ENCODE results near the gene GAL3ST3. TPM values are rescaled to one million over a fixed set of nuclear protein-coding genes. Genes with fewer than 3 reads are reported as not detected.

Gene GAL3ST3
- polyA plus RNA-seq, 1 experiment = not detected

DNA sequence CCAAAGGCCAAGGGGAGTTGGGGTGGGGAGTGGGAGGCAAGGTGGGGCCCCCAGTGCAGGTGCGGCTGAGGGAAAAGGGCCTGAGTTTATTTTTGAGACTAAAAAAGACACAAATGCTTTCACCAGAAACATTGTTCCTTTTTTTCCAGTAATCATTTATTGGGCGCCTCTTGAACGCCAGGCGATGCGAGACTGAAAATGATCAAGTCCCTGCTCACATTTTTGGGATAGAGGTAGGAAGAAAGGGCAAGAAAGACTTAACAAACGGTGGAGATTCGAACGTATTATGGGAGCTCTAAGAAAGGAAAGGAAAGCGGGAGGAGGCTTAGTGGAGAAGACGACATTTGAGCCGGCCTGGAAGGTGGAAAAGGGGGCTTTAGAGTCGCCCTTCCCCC, 2.4 kb upstream of the GAL3ST3 start:
- Histone ChIP-seq H3K4me3 (ENCODE audit: low read depth, low read length) (peak overlapping the region; percentile 53), H3K27me3 (ENCODE audit: control insufficient read depth, insufficient read depth, low read length) (no peaks in the 10 kb centered on the region), H3K36me3 (ENCODE audit: control insufficient read depth, insufficient read depth, low read length) (peaks cover 6% of the 10 kb centered on the region)
- ChIA-PET POLR2A (interaction anchor here (1.0 kb wide), 1 partner anchor 16 kb away, joined by 6 read pairs; no protein-coding TSS in a partner anchor), CTCF (interaction anchor here (1.3 to 10.8 kb wide), 6 partner anchors 9 to 281 kb away, joined by 4 to 125 read pairs (median 5); partner anchors contain the start of gene PACS1)
- DNase-seq (ENCODE audit: low read depth) = no peak
- TF ChIP-seq, protein P1, sequence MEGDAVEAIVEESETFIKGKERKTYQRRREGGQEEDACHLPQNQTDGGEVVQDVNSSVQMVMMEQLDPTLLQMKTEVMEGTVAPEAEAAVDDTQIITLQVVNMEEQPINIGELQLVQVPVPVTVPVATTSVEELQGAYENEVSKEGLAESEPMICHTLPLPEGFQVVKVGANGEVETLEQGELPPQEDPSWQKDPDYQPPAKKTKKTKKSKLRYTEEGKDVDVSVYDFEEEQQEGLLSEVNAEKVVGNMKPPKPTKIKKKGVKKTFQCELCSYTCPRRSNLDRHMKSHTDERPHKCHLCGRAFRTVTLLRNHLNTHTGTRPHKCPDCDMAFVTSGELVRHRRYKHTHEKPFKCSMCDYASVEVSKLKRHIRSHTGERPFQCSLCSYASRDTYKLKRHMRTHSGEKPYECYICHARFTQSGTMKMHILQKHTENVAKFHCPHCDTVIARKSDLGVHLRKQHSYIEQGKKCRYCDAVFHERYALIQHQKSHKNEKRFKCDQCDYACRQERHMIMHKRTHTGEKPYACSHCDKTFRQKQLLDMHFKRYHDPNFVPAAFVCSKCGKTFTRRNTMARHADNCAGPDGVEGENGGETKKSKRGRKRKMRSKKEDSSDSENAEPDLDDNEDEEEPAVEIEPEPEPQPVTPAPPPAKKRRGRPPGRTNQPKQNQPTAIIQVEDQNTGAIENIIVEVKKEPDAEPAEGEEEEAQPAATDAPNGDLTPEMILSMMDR (IDR thresholded peaks at IDR 0.05; ENCODE audit: insufficient read depth, low read depth, low read length) = no peak

DNA sequence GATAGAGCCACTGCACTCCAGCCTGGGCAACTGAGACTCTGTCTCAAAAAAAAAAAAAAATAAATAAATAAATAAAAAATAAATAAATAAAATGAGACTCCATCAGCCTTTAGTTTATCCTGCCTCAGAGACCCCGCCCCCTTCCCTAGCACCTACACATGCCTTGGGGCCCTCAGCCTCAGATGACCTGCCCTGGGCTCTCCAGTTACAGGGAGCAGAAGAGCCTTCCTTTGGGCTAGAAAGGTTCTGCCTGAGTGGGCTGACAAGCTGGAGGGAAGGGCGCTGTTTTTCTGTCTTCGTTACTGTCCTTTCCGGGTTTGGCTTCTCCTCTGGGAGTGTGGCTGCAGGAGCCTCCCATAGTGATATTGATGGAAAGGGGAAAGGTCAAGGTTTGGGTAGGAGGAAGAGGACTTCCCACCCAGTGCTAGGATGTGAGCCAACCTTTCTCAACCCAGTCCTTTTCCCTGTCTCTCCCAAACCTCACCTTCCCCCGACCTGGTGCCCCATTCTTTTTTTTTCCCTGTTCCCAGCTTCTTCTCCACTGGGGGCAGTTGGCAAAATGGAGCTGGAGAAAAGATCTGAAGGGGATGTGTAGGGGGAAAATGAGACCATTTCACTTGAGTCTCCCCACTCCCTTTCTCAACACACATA, 1.7 kb upstream of the GAL3ST3 start:
- H3K27me3 ChIP-seq (ENCODE audit: control insufficient read depth, insufficient read depth, low read length) = no peaks in the 10 kb centered on the region

DNA sequence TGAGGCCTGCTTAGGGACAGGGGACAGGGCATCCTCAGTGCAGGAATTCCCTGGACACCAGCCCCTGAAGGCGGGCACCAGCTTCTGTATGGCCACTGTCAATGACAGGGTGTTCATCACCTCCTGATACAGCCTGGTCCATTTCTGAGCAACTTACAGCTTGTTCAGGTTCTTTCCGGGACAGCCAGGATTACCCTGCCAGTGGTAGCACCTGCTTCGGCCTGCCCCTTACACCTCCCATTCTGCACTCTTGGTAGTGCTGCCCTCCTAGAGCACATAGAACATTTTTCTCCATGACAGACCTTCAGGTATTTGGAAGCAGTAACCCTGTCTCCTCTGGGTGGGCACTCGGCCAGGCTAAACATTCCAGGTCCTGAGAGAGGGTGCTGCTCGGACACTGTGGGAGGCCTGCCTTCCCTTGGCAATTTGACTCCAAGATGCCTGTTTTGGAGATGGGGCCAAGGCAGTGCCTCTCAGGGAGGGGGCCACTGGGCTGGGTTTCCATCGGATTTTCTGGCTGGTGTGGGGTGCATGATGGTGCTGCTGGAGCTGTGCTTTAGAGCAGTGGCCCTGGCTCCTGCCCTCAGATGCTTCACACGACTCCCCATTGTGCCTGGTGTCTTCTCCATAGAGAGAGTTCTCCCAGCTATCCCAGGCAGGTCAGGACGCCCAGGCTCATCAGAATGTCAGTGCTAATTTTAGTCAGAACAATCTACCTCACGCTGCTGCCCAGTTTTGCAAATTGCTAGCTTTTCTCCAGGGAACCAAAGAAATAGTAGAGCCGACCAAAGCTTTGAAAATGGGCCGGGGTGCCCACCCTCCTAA, 1.2 kb downstream of the GAL3ST3 start:
- TF ChIP-seq, protein P1 (IDR thresholded peaks at IDR 0.05; ENCODE audit: insufficient read depth, low read depth, low read length) = no peak
- POLR2A ChIA-PET = interaction anchor here (0.5 kb wide), 1 partner anchor 95 kb away, joined by 7 read pairs; no protein-coding TSS in a partner anchor
- no peaks in the 10 kb centered on the region for H3K36me3 ChIP-seq (ENCODE audit: control insufficient read depth, insufficient read depth, low read length)
- CTCF ChIA-PET = interaction anchor here (0.7 to 1.9 kb wide), 4 partner anchors 20 to 291 kb away, joined by 3 to 6 read pairs (median 4); no protein-coding TSS in a partner anchor
- no peak overlapping the region for H3K4me3 ChIP-seq (ENCODE audit: low read depth, low read length)
- DNase-seq (ENCODE audit: low read depth) = no peak
- H3K27me3 ChIP-seq (ENCODE audit: control insufficient read depth, insufficient read depth, low read length) = no peaks in the 10 kb centered on the region

More for the DNA sequence above, 1.7 kb upstream of the GAL3ST3 start:
- Histone ChIP-seq H3K36me3 (ENCODE audit: control insufficient read depth, insufficient read depth, low read length) (peaks cover 6% of the 10 kb centered on the region), H3K4me3 (ENCODE audit: low read depth, low read length) (no peak overlapping the region)
- no peak for DNase-seq (ENCODE audit: low read depth)
- TF ChIP-seq, protein P1 (IDR thresholded peaks at IDR 0.05; ENCODE audit: insufficient read depth, low read depth, low read length) = 0 out of 2 replicates have a peak, but pooled peaks have one; percentile 6
- POLR2A ChIA-PET = no interaction called here
- CTCF ChIA-PET = interaction anchor here (1.1 to 10.8 kb wide), 7 partner anchors 10 to 339 kb away, joined by 3 to 125 read pairs (median 5); partner anchors contain the start of genes KAT5 and PACS1

DNA sequence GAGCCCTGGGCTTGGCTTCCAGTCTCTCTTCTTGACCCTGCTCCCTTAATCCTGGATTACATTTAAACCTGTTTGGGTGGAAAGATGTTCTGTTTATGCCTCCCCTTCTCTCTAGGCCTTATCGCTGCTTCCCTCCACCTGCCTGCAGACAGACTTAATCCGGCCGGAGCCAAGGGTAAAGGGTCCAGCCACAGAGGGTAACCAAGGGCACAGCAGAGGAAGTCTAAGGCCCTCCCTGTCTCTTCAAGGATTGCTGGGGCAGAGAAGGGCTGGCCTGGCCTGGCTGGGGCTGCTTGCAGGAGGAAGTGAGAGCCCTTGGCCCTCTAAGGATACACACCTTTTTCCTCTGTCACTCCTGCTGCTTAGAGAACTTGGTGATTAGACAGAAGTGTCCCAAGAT, 2.1 kb downstream of the GAL3ST3 start:
- TF ChIP-seq, protein P1 (IDR thresholded peaks at IDR 0.05; ENCODE audit: insufficient read depth, low read depth, low read length) = no peak
- DNase-seq (ENCODE audit: low read depth) = no peak
- CTCF ChIA-PET = interaction anchor here (0.8 to 3.6 kb wide), 5 partner anchors 12 to 163 kb away, joined by 3 to 31 read pairs (median 6); no protein-coding TSS in a partner anchor
- H3K27me3 ChIP-seq (ENCODE audit: control insufficient read depth, insufficient read depth, low read length) = no peaks in the 10 kb centered on the region; the same call in 1 of the 2 replicates
- H3K4me3 ChIP-seq (ENCODE audit: low read depth, low read length) = no peak overlapping the region
- H3K36me3 ChIP-seq (ENCODE audit: control insufficient read depth, insufficient read depth, low read length) = no peaks in the 10 kb centered on the region
- POLR2A ChIA-PET = interaction anchor here (0.5 kb wide), 1 partner anchor 96 kb away, joined by 7 read pairs; no protein-coding TSS in a partner anchor

All from BJ (cell line).